ENCODE measurements around the gene NOL4L. TPM values are rescaled to one million over a fixed set of nuclear protein-coding genes. Genes with fewer than 3 reads are reported as not detected.

Gene NOL4L
- total and polyA plus RNA-seq, 5 experiments from 2014 or later = 10.0 to 66.1 (median 21.5) TPM

DNA sequence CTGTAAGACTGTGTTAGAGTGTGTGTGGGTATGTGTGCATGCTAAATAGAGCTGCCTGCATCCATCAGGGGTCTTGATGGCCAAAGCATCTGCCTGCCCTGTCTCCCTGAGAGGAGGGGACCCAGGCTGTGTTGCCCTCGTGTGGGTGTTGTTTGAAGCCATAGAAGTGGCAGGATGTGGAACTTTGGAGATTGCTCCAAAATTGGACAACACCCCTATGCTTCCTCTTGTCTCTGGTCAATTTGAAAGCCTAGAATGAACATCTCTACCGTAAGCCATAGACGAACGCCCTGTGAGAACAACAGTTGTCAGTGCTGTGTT, 144.4 kb downstream of the NOL4L start:
- peak in 1 of 10 donors; percentile 0 for DNase-seq
- POLR2A ChIA-PET = no interaction called here

GRCh38 chr20:32440069-32440757, 144.9 kb downstream of the NOL4L start:
- peak overlapping the region in 8 of 10 donors; percentile 29 to 86 (median 76) for H3K27ac Mint-ChIP-seq

More for the DNA sequence above, 144.4 kb downstream of the NOL4L start:
- Mint-ChIP-seq H3K9me3 (no peaks in the 10 kb centered on the region), H3K27ac (peak overlapping the region in 8 of 10 donors; percentile 35 to 86 (median 76)), H3K36me3 (peaks cover 0 to 65% (median 10%) of the 10 kb centered on the region in 3 donors), H3K4me3 (no peak overlapping the region), H3K27me3 (no peaks in the 10 kb centered on the region), H3K4me1 (peaks cover 30 to 46% (median 42%) of the 10 kb centered on the region in 4 donors)
- ATAC-seq = no peak

GRCh38 chr20:32439132-32439829, 145.9 kb downstream of the NOL4L start:
- DNase-seq (peak in 1 of 10 donors; percentile 10), ATAC-seq (peak in 1 of 2 donors; percentile 21)
- H3K36me3 Mint-ChIP-seq = peaks cover 0 to 67% (median 10%) of the 10 kb centered on the region in 3 donors
- H3K9me3 Mint-ChIP-seq = no peaks in the 10 kb centered on the region
- peak overlapping the region in 8 of 10 donors; percentile 28 to 76 (median 60) for H3K27ac Mint-ChIP-seq
- POLR2A ChIA-PET = no interaction called here
- no peak overlapping the region for H3K4me3 Mint-ChIP-seq
- peaks cover 20 to 34% (median 28%) of the 10 kb centered on the region in 4 donors for H3K4me1 Mint-ChIP-seq
- no peaks in the 10 kb centered on the region for H3K27me3 Mint-ChIP-seq

More at GRCh38 chr20:32440069-32440757, 144.9 kb downstream of the NOL4L start:
- no peaks in the 10 kb centered on the region for H3K9me3 Mint-ChIP-seq
- H3K4me1 Mint-ChIP-seq = peaks cover 26 to 42% (median 37%) of the 10 kb centered on the region in 4 donors
- H3K36me3 Mint-ChIP-seq = peaks cover 0 to 64% (median 10%) of the 10 kb centered on the region in 3 donors
- H3K27me3 Mint-ChIP-seq = no peaks in the 10 kb centered on the region
- POLR2A ChIA-PET = no interaction called here
- H3K4me3 Mint-ChIP-seq = no peak overlapping the region
- no peak for DNase-seq
- ATAC-seq = no peak

DNA sequence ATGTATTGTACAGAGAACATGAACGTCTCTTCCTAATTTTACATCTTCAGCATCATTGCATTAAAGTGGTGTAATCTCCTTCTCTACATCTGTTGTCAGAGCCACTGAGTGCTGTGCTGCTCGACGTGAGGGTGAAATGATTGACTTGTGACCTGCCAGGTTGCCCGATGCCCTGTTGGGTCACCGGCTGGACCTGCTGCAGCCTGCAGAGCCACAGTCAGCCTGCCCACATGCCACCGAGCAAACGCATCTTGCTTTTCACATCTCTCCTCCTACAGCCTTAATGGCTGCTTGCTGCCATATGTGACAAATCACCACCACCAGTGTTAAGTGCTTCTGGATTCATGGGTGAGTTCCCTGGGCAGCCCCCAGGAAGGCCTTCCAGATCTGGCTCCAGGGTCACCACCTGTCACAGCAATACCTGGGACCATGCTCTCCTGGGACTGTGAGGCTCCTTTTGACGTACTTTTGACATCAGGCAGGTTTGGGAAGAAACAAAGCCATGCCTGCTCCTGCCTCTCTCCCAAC, 146.7 kb downstream of the NOL4L start:
- Mint-ChIP-seq H3K36me3 (peaks cover 0 to 76% (median 14%) of the 10 kb centered on the region in 3 donors), H3K9me3 (no peaks in the 10 kb centered on the region), H3K4me3 (no peak overlapping the region), H3K27me3 (no peaks in the 10 kb centered on the region), H3K4me1 (peaks cover 16 to 26% (median 19%) of the 10 kb centered on the region in 4 donors), H3K27ac (peak overlapping the region in 6 of 10 donors; percentile 41 to 76 (median 62))
- ATAC-seq (no peak), DNase-seq (peak in 1 of 10 donors; percentile 3)
- POLR2A ChIA-PET = no interaction called here

GRCh38 chr20:32437391-32438074, 147.6 kb downstream of the NOL4L start:
- peak; percentile 39 to 57 for ATAC-seq
- H3K27me3 Mint-ChIP-seq = no peaks in the 10 kb centered on the region
- H3K27ac Mint-ChIP-seq = peak overlapping the region in 5 of 10 donors; percentile 15 to 48 (median 37)
- DNase-seq = peak in 2 of 10 donors; percentile 16 to 30
- peaks cover 0 to 79% (median 21%) of the 10 kb centered on the region in 3 donors for H3K36me3 Mint-ChIP-seq
- peaks cover 10 to 20% (median 13%) of the 10 kb centered on the region in 4 donors for H3K4me1 Mint-ChIP-seq
- H3K4me3 Mint-ChIP-seq = no peak overlapping the region
- H3K9me3 Mint-ChIP-seq = no peaks in the 10 kb centered on the region
- POLR2A ChIA-PET = no interaction called here

GRCh38 chr20:32436968-32437367, 148.2 kb downstream of the NOL4L start:
- POLR2A ChIA-PET = no interaction called here
- Mint-ChIP-seq H3K9me3 (no peaks in the 10 kb centered on the region), H3K36me3 (peaks cover 0 to 82% (median 21%) of the 10 kb centered on the region in 3 donors)

DNA sequence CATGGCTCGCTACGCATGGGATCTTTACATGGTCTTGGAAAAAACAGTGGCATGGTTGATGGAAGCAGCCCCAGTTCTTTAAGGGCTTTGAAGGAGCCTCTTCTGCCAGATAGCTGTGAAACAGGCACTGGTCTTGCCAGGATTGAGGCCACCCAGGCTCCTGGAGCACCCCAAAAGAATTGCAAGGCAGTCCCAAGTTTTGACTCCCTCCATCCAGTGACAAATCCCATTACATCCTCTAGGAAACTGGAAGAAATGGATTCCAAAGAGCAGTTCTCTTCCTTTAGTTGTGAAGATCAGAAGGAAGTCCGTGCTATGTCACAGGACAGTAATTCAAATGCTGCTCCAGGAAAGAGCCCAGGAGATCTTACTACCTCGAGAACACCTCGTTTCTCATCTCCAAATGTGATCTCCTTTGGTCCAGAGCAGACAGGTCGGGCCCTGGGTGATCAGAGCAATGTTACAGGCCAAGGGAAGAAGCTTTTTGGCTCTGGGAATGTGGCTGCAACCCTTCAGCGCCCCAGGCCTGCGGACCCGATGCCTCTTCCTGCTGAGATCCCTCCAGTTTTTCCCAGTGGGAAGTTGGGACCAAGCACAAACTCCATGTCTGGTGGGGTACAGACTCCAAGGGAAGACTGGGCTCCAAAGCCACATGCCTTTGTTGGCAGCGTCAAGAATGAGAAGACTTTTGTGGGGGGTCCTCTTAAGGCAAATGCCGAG, 148.8 kb downstream of the NOL4L start:
- DNase-seq (peak in 1 of 10 donors; percentile 3), ATAC-seq (no peak)
- POLR2A ChIA-PET = no interaction called here
- H3K27ac Mint-ChIP-seq = peak overlapping the region in 4 of 10 donors; percentile 29 to 53 (median 37)
- H3K9me3 Mint-ChIP-seq = no peaks in the 10 kb centered on the region
- no peak overlapping the region for H3K4me3 Mint-ChIP-seq
- H3K4me1 Mint-ChIP-seq = peaks cover 8 to 17% (median 13%) of the 10 kb centered on the region in 4 donors
- H3K36me3 Mint-ChIP-seq = peaks cover 0 to 83% (median 23%) of the 10 kb centered on the region in 3 donors
- no peaks in the 10 kb centered on the region for H3K27me3 Mint-ChIP-seq

More at GRCh38 chr20:32436968-32437367, 148.2 kb downstream of the NOL4L start:
- peaks cover 8 to 20% (median 13%) of the 10 kb centered on the region in 4 donors for H3K4me1 Mint-ChIP-seq
- H3K27me3 Mint-ChIP-seq = no peaks in the 10 kb centered on the region
- no peak for ATAC-seq
- peak overlapping the region in 1 of 10 donors; percentile 20 for H3K4me3 Mint-ChIP-seq
- peak overlapping the region in 1 of 10 donors; percentile 27 for H3K27ac Mint-ChIP-seq
- peak in 1 of 10 donors; percentile 3 for DNase-seq

GRCh38 chr20:32435449-32436107, 149.6 kb downstream of the NOL4L start:
- Mint-ChIP-seq H3K4me3 (no peak overlapping the region), H3K9me3 (no peaks in the 10 kb centered on the region), H3K36me3 (peaks cover 0 to 85% (median 26%) of the 10 kb centered on the region in 3 donors), H3K4me1 (peaks cover 8 to 15% (median 10%) of the 10 kb centered on the region in 4 donors), H3K27ac (peak overlapping the region in 4 of 10 donors; percentile 40 to 56 (median 50)), H3K27me3 (no peaks in the 10 kb centered on the region)
- DNase-seq (peak in 1 of 10 donors; percentile 12), ATAC-seq (no peak)
- POLR2A ChIA-PET = interaction anchor here (0.7 to 1.5 kb wide), 2 partner anchors 77 to 98 kb away, joined by 4 to 5 read pairs; partner anchors contain the start of gene ASXL1

DNA sequence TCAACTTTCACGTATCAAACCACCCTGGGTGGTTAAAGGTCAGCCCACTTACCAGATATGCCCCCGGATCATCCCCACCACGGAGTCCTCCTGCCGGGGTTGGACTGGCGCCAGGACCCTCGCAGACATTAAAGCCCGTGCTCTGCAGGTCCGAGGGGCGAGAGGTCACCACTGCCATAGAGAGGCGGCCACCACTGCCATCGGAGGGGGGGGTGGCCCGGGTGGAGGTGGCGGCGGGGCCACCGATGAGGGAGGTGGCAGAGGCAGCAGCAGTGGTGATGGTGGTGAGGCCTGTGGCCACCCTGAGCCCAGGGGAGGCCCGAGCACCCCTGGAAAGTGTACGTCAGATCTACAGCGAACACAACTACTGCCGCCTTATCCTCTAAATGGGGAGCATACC, 150.7 kb downstream of the NOL4L start:
- ATAC-seq (no peak), DNase-seq (no peak)
- H3K36me3 Mint-ChIP-seq = peaks cover 0 to 92% (median 28%) of the 10 kb centered on the region in 3 donors
- POLR2A ChIA-PET = interaction anchor here (1.5 kb wide), 1 partner anchor 76 kb away, joined by 5 read pairs; the partner anchor contains the start of gene ASXL1
- H3K4me3 Mint-ChIP-seq = no peak overlapping the region
- H3K4me1 Mint-ChIP-seq = peaks cover 4 to 12% (median 8%) of the 10 kb centered on the region in 4 donors
- H3K27ac Mint-ChIP-seq = peak overlapping the region in 1 of 10 donors; percentile 17
- H3K9me3 Mint-ChIP-seq = no peaks in the 10 kb centered on the region
- no peaks in the 10 kb centered on the region for H3K27me3 Mint-ChIP-seq

DNA sequence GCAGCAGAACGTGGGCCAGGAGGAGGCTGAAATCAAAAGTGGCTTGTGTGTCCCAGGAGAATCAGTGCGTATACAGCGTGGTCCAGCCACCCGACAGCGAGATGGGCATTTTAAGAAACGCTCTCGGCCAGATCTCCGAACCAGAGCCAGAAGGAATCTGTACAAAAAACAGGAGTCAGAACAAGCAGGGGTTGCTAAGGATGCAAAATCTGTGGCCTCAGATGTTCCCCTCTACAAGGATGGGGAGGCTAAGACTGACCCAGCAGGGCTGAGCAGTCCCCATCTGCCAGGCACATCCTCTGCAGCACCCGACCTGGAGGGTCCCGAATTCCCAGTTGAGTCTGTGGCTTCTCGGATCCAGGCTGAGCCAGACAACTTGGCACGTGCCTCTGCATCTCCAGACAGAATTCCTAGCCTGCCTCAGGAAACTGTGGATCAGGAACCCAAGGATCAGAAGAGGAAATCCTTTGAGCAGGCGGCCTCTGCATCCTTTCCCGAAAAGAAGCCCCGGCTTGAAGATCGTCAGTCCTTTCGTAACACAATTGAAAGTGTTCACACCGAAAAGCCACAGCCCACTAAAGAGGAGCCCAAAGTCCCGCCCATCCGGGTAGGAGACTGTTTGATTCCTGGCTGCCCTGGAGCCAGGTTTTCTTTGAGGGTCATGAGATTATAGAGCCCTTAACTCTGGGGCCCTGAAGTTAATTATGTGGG, 151.7 kb downstream of the NOL4L start:
- no peak for ATAC-seq
- Mint-ChIP-seq H3K27me3 (no peaks in the 10 kb centered on the region), H3K36me3 (peaks cover 0 to 92% (median 26%) of the 10 kb centered on the region in 3 donors), H3K27ac (peak overlapping the region in 3 of 10 donors; percentile 11 to 62 (median 38)), H3K4me1 (peaks cover 0 to 5% (median 3%) of the 10 kb centered on the region in 4 donors), H3K9me3 (no peaks in the 10 kb centered on the region), H3K4me3 (no peak overlapping the region)
- no peak for DNase-seq
- POLR2A ChIA-PET = no interaction called here

DNA sequence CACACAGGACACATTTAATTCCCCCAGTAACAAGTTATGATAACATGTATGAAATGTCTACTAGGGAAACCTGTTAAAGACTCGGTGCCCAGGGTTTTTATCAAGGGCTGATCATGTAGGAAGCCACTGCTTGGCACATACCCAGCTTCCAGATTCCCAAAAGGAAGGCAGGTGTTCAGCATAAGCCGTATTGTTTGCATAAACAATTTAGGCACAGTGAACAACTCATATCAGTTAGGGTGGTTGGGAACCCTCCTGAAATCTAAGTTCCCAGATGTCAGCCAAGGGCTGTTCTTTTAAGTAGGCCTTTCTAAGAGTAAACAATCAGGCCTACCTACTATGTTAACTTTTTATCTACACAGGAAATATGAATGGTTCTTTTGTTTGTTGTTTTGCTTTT, 152.9 kb downstream of the NOL4L start:
- H3K9me3 Mint-ChIP-seq = no peaks in the 10 kb centered on the region
- peaks cover 4 to 97% (median 27%) of the 10 kb centered on the region in 3 donors for H3K36me3 Mint-ChIP-seq
- no peak overlapping the region for H3K4me3 Mint-ChIP-seq
- peak overlapping the region in 7 of 10 donors; percentile 1 to 66 (median 26) for H3K27ac Mint-ChIP-seq
- DNase-seq (no peak), ATAC-seq (no peak)
- POLR2A ChIA-PET = no interaction called here
- H3K27me3 Mint-ChIP-seq = no peaks in the 10 kb centered on the region
- peaks cover 0 to 7% (median 6%) of the 10 kb centered on the region in 4 donors for H3K4me1 Mint-ChIP-seq

Measured in naive thymus-derived CD8-positive, alpha-beta T cell (primary cell).